Adrenal gland (tissue), 12 donors: Measurements from ENCODE around the gene AMPH. TPM values are rescaled to one million over a fixed set of nuclear protein-coding genes. Genes with fewer than 3 reads are reported as not detected.

Source experiments
- DNase-seq, 7 donors: peaks; one replicate each; pipeline ENCODE4 v3.0.0-alpha.2; 2019 to 2020
- H3K27ac ChIP-seq, 5 donors: fragments of 200-600 bp; sonication (generic) in 4 of 5; 1 replicate in 3 of 5; 2 replicates in 2 of 5; pipeline versions ENCODE4 v1.5.1 to v1.8.0; 2016 to 2020; ENCODE audit warnings: mild to moderate bottlenecking in 1 of 5
- H3K27me3 ChIP-seq: fragments of 200-600 bp; 2 replicates; pipeline ENCODE4 v1.8.0; 2021
- H3K36me3 ChIP-seq, 2 donors: fragments of 200-600 bp; replicated peaks in 1 of 2; 1 replicate in 1 of 2; 2 replicates in 1 of 2; pipeline versions ENCODE4 v1.5.1 to v1.8.0; 2018 to 2022
- H3K4me1 ChIP-seq, 2 donors: fragments of 200-600 bp; replicated peaks in 1 of 2; 1 replicate in 1 of 2; 2 replicates in 1 of 2; pipeline versions ENCODE4 v1.5.1 to v1.8.0; 2018 to 2021
- H3K4me3 ChIP-seq, 4 donors: fragments of 200-600 bp; sonication (generic) in 3 of 4; one replicate each; pipeline ENCODE4 v1.5.1; 2016 to 2018
- H3K9me3 ChIP-seq, 3 donors: fragments of 200-600 bp; sonication (generic) in 1 of 3; replicated peaks in 1 of 3; 1 replicate in 2 of 3; 2 replicates in 1 of 3; pipeline versions ENCODE4 v1.5.1 to v1.8.0; 2016 to 2021
- CTCF ChIP-seq, 6 experiments: fragments of 450-650 bp in 4 of 6; fragments of 200-600 bp in 2 of 6; sonication (generic) in 1 of 6; IDR thresholded peaks; 1 replicate in 5 of 6; 2 replicates in 1 of 6; pipeline versions ENCODE4 v1.5.1 to v1.8.0; 2016 to 2021; ENCODE audit warnings: antibody characterized with exemption in 6 of 6, mild to moderate bottlenecking in 2 of 6, moderate library complexity in 1 of 6
- POLR2A ChIP-seq, 2 donors: fragments of 450-650 bp; IDR thresholded peaks; one replicate each; pipeline ENCODE4 v1.6.1; 2017; ENCODE audit warnings: antibody characterized with exemption in 2 of 2, mild to moderate bottlenecking in 2 of 2, moderate library complexity in 1 of 2
- WGBS, 4 donors: extraction: QIAGEN DNeasy Blood & Tissue Kit in 2 of 4; methylation state at CpG; one replicate each; pipeline versions ENCODE4 v1.1.5 to v1.1.7; 2013 to 2017; 5-methylcytosine and 5-hydroxymethylcytosine counted together
- intact Hi-C, 2 donors: fragments of 100-400 bp; cut with DNase I; formaldehyde crosslinking; loops; one replicate each; pipeline versions ENCODE4 v1.14.1 to v1.15.0; 2022 to 2023
- polyA plus RNA-seq, 3 donors: library from polyadenylated mRNA; stranded (reverse); fragments of 200-250 nt in 2 of 3; fragments of 350-450 nt in 1 of 3; fragmentation: Illumina TruSeq in 1 of 3; extraction: RNeasy Lipid Tissue Mini Kit (QIAGEN cat#74804) in 1 of 3; gene quantifications; one replicate each; pipeline ENCODE4 v1.2.3, GENCODE V29; 2013 to 2014
- total RNA-seq, 9 donors: library from RNA; depleted of rRNA in 4 of 9; stranded (reverse); fragments of >200 nt in 4 of 9; fragments of 120-200 nt in 1 of 9; fragmentation: NEBNext Ultra II Directional in 1 of 9; extraction: Animal tissue kit (Norgen Biotek cat#: 25700) in 1 of 9; gene quantifications; one replicate each; pipeline versions ENCODE4 v1.1.0 to v1.2.4, GENCODE V29; 2013 to 2023
- donor health status: healthy with polysubstance abuse.
- donor health status: Bipolar disorder and iron deficiency.
- donor health status: DM: yes; HTN: yes; CAD: no.
- donor health status: DM: no; HTN: no; CAD: no.
- donor health status: DM: no; HTN: no; CAD: no.
- donor health status: DM: yes; HTN: yes; CAD: no.

AMPH gene
- total and polyA plus RNA-seq, 12 donors: 0.18 to 4.4 (median 1.1) TPM; not detected in 1

GRCh38 chr7:38671911-38672905 is 41.0 kb upstream of the AMPH start:
- intact Hi-C loops: no loop called here
- no peak for DNase-seq
- TF ChIP-seq CTCF (IDR thresholded peaks at IDR 0.05): no peak
- H3K27me3 ChIP-seq: no peaks in the 10 kb centered on the region
- no peaks in the 10 kb centered on the region for H3K36me3 ChIP-seq
- H3K27ac ChIP-seq: no peak overlapping the region
- no peaks in the 10 kb centered on the region for H3K9me3 ChIP-seq
- no peaks in the 10 kb centered on the region for H3K4me1 ChIP-seq
- 60 to 70% (median 65%) methylated on average over 12 of the region's 12 CpGs for WGBS, 4 donors
- no peak overlapping the region for H3K4me3 ChIP-seq

- Histone ChIP-seq H3K4me3 (no peak overlapping the region), H3K27ac (no peak overlapping the region), H3K36me3 (no peaks in the 10 kb centered on the region), H3K27me3 (no peaks in the 10 kb centered on the region), H3K9me3 (no peaks in the 10 kb centered on the region), H3K4me1 (no peaks in the 10 kb centered on the region)
- TF ChIP-seq POLR2A (IDR thresholded peaks at IDR 0.05): no peak
- no peak for TF ChIP-seq CTCF (IDR thresholded peaks at IDR 0.05)
- intact Hi-C loops: no loop called here
- no peak for DNase-seq
- WGBS, 4 donors: 66 to 68% (median 67%) methylated on average over 5 of the region's 5 CpGs
These were observed 38.9 kb upstream of the AMPH start for GRCh38 chr7:38669965-38670520.

- intact Hi-C loops: no loop called here
- WGBS, 4 donors: 87 to 91% (median 89%) methylated on average over 7 of the region's 7 CpGs
- Histone ChIP-seq H3K27ac (no peak overlapping the region), H3K4me1 (no peaks in the 10 kb centered on the region), H3K36me3 (no peaks in the 10 kb centered on the region), H3K9me3 (no peaks in the 10 kb centered on the region), H3K4me3 (no peak overlapping the region), H3K27me3 (no peaks in the 10 kb centered on the region)
- TF ChIP-seq CTCF (IDR thresholded peaks at IDR 0.05) (no peak), POLR2A (IDR thresholded peaks at IDR 0.05) (no peak)
- no peak for DNase-seq
These were observed 33.8 kb upstream of the AMPH start for GRCh38 chr7:38664972-38665371.

GRCh38 chr7:38660427-38661099 is 29.4 kb upstream of the AMPH start:
- no peak for TF ChIP-seq POLR2A (IDR thresholded peaks at IDR 0.05)
- TF ChIP-seq CTCF (IDR thresholded peaks at IDR 0.05): peak; percentile 22 to 62 (median 50)
- no peaks in the 10 kb centered on the region for H3K4me1 ChIP-seq
- peak in 3 of 7 donors; percentile 29 to 42 (median 36) for DNase-seq
- no peaks in the 10 kb centered on the region for H3K27me3 ChIP-seq
- H3K9me3 ChIP-seq: no peaks in the 10 kb centered on the region
- H3K27ac ChIP-seq: no peak overlapping the region
- WGBS, 4 donors: 28 to 37% (median 35%) methylated on average over 6 of the region's 6 CpGs
- no peak overlapping the region for H3K4me3 ChIP-seq
- intact Hi-C loops: no loop called here
- H3K36me3 ChIP-seq: no peaks in the 10 kb centered on the region
